ENCODE data around the gene ZDHHC4. TPM values are rescaled to one million over a fixed set of nuclear protein-coding genes. Genes with fewer than 3 reads are reported as not detected.
A peak's percentile ranks its signal among the peaks of the same experiment; 100 is the strongest.

Gene ZDHHC4
- total RNA-seq, 1 donor from 2014 or later, result 67.9 TPM

GRCh38 chr7:6531492-6532279 lies 45.6 kb upstream of the ZDHHC4 start:
- Mint-ChIP-seq H3K27me3 (peaks cover 88% of the 10 kb centered on the region), H3K36me3 (no peaks in the 10 kb centered on the region), H3K4me1 (ENCODE audit: unreplicated experiment) (no peaks in the 10 kb centered on the region), H3K27ac (no peak overlapping the region), H3K4me3 (peak overlapping the region; percentile 77), H3K9me3 (no peaks in the 10 kb centered on the region)
- DNase-seq (ENCODE audit: extremely low spot score, unreplicated experiment), result no peak
- no peak for TF ChIP-seq CTCF (conservative IDR thresholded peaks at IDR 0.05)

GRCh38 chr7:6532516-6532915 lies 44.7 kb upstream of the ZDHHC4 start:
- H3K4me1 Mint-ChIP-seq (ENCODE audit: unreplicated experiment), result no peaks in the 10 kb centered on the region
- peaks cover 84% of the 10 kb centered on the region for H3K27me3 Mint-ChIP-seq
- H3K4me3 Mint-ChIP-seq, result no peak overlapping the region
- H3K9me3 Mint-ChIP-seq, result no peaks in the 10 kb centered on the region
- DNase-seq (ENCODE audit: extremely low spot score, unreplicated experiment), result no peak
- no peak for TF ChIP-seq CTCF (conservative IDR thresholded peaks at IDR 0.05)
- H3K27ac Mint-ChIP-seq, result no peak overlapping the region
- H3K36me3 Mint-ChIP-seq, result no peaks in the 10 kb centered on the region

GRCh38 chr7:6533893-6534495 lies 43.3 kb upstream of the ZDHHC4 start:
- no peaks in the 10 kb centered on the region for H3K36me3 Mint-ChIP-seq
- TF ChIP-seq CTCF (conservative IDR thresholded peaks at IDR 0.05), result no peak
- no peaks in the 10 kb centered on the region for H3K9me3 Mint-ChIP-seq
- H3K27me3 Mint-ChIP-seq, result peaks cover 84% of the 10 kb centered on the region
- peak overlapping the region; percentile 14 for H3K4me3 Mint-ChIP-seq
- H3K4me1 Mint-ChIP-seq (ENCODE audit: unreplicated experiment), result no peaks in the 10 kb centered on the region
- no peak overlapping the region for H3K27ac Mint-ChIP-seq
- DNase-seq (ENCODE audit: extremely low spot score, unreplicated experiment), result no peak

- TF ChIP-seq CTCF (conservative IDR thresholded peaks at IDR 0.05), result no peak
- no peak for DNase-seq (ENCODE audit: extremely low spot score, unreplicated experiment)
- H3K4me3 Mint-ChIP-seq, result no peak overlapping the region
- H3K4me1 Mint-ChIP-seq (ENCODE audit: unreplicated experiment), result no peaks in the 10 kb centered on the region
- no peaks in the 10 kb centered on the region for H3K36me3 Mint-ChIP-seq
- no peaks in the 10 kb centered on the region for H3K9me3 Mint-ChIP-seq
- H3K27ac Mint-ChIP-seq, result no peak overlapping the region
- peaks cover 64% of the 10 kb centered on the region for H3K27me3 Mint-ChIP-seq
These were observed 40.7 kb upstream of the ZDHHC4 start for GRCh38 chr7:6536262-6537260.

- H3K36me3 Mint-ChIP-seq, result no peaks in the 10 kb centered on the region
- no peak for TF ChIP-seq CTCF (conservative IDR thresholded peaks at IDR 0.05)
- H3K4me3 Mint-ChIP-seq, result no peak overlapping the region
- H3K27me3 Mint-ChIP-seq, result peaks cover 27% of the 10 kb centered on the region
- no peak overlapping the region for H3K27ac Mint-ChIP-seq
- DNase-seq (ENCODE audit: extremely low spot score, unreplicated experiment), result no peak
- no peaks in the 10 kb centered on the region for H3K9me3 Mint-ChIP-seq
- no peaks in the 10 kb centered on the region for H3K4me1 Mint-ChIP-seq (ENCODE audit: unreplicated experiment)
These were observed 34.9 kb upstream of the ZDHHC4 start for GRCh38 chr7:6542368-6542767.
